Stimulated activated naive CD4-positive, alpha-beta T cell (primary cell): ENCODE measurements around the gene PIK3C3.

ENCODE experiments used
- DNase-seq, 6 experiments: peaks; one replicate each; lab custom pipeline; 2025; lab: John Stamatoyannopoulos, UW

Gene PIK3C3

GRCh38 chr18:42126586-42126985, 171.6 kb downstream of the PIK3C3 start:
- DNase-seq = no peak

- no peak for DNase-seq
These were observed 176.3 kb downstream of the PIK3C3 start for GRCh38 chr18:42131066-42131929.

GRCh38 chr18:42131930-42132244, 176.9 kb downstream of the PIK3C3 start:
- DNase-seq = no peak
